ENCODE data around the gene RHNO1.

RHNO1 gene

GRCh38 chr12:2923057-2923456 is 46.0 kb downstream of the RHNO1 start:
- in situ Hi-C loops (cut with MboI; ENCODE audit: low sequenced_read_pairs, unreplicated experiment), result no loop called here
- no peak for DNase-seq (ENCODE audit: low spot score)
- TF ChIP-seq, protein P1, sequence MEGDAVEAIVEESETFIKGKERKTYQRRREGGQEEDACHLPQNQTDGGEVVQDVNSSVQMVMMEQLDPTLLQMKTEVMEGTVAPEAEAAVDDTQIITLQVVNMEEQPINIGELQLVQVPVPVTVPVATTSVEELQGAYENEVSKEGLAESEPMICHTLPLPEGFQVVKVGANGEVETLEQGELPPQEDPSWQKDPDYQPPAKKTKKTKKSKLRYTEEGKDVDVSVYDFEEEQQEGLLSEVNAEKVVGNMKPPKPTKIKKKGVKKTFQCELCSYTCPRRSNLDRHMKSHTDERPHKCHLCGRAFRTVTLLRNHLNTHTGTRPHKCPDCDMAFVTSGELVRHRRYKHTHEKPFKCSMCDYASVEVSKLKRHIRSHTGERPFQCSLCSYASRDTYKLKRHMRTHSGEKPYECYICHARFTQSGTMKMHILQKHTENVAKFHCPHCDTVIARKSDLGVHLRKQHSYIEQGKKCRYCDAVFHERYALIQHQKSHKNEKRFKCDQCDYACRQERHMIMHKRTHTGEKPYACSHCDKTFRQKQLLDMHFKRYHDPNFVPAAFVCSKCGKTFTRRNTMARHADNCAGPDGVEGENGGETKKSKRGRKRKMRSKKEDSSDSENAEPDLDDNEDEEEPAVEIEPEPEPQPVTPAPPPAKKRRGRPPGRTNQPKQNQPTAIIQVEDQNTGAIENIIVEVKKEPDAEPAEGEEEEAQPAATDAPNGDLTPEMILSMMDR (IDR thresholded peaks at IDR 0.05; ENCODE audit: borderline replicate concordance, control extremely low read depth, extremely low read depth, insufficient read depth, missing control alignments), result no peak

- TF ChIP-seq, protein P1 (IDR thresholded peaks at IDR 0.05; ENCODE audit: borderline replicate concordance, control extremely low read depth, extremely low read depth, insufficient read depth, missing control alignments), result no peak
- in situ Hi-C loops (cut with MboI; ENCODE audit: low sequenced_read_pairs, unreplicated experiment), result no loop called here
- DNase-seq (ENCODE audit: low spot score), result no peak
Measured at GRCh38 chr12:2924019-2924418, 47.0 kb downstream of the RHNO1 start.

DNA sequence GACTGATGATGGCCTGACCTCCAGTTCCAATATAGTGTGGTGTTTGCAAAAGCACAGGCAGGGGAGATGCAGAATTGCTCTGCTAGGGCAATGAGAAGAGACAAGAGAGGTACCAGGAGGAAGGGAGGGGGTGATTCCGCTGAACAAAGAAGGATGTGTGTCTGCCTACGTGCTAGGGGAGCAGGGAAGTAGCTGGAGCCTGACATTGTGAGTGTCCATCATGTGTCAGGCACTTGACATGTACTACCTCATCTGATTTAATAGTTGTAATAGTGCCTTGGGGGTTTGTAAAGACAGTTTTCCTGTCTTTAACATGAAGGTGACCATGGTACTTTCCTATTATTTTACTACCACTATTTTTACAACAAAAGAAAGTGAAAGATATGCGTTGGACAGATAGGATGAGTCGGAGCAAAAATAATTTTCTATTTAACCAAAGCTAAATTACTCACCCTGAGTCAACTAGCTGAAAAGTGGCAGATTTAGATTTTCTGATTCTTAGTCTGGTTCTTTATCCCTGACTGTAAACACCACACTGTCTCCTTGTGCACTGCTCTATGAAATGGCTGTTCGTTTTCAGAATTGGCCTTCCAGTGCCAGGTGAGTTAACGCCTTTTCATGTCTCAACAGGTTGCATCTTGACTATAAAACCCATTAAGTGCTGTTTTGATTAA is 48.4 kb downstream of the RHNO1 start:
- TF ChIP-seq, protein P1 (IDR thresholded peaks at IDR 0.05; ENCODE audit: borderline replicate concordance, control extremely low read depth, extremely low read depth, insufficient read depth, missing control alignments), result no peak
- peak; percentile 41 for DNase-seq (ENCODE audit: low spot score)
- in situ Hi-C loops (cut with MboI; ENCODE audit: low sequenced_read_pairs, unreplicated experiment), result no loop called here

- DNase-seq (ENCODE audit: low spot score), result no peak
- TF ChIP-seq, protein P1 (IDR thresholded peaks at IDR 0.05; ENCODE audit: borderline replicate concordance, control extremely low read depth, extremely low read depth, insufficient read depth, missing control alignments), result no peak
- in situ Hi-C loops (cut with MboI; ENCODE audit: low sequenced_read_pairs, unreplicated experiment), result no loop called here
Measured at GRCh38 chr12:2930865-2931264, 53.8 kb downstream of the RHNO1 start.

DNA sequence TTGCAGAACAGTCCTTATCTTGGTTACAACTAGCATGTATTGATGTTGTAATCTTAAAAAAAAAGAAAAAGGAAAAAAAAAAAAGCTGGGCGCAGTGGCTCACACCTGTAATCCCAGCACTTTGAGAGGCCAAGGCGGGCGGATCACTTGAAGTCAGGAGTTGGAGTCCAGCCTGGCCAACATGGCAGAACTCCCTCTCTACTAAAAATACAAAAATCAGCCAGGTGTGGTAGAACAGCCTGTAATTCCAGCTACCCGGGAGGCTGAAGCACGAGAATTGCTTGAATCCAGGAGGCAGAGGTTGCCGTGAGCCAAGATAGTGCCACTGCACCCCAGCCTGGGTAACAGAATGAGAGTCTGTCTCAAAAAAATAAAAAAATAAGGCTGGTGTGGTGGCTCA is 56.6 kb downstream of the RHNO1 start:
- DNase-seq (ENCODE audit: low spot score), result no peak
- in situ Hi-C loops (cut with MboI; ENCODE audit: low sequenced_read_pairs, unreplicated experiment), result no loop called here
- TF ChIP-seq, protein P1 (IDR thresholded peaks at IDR 0.05; ENCODE audit: borderline replicate concordance, control extremely low read depth, extremely low read depth, insufficient read depth, missing control alignments), result no peak

DNA sequence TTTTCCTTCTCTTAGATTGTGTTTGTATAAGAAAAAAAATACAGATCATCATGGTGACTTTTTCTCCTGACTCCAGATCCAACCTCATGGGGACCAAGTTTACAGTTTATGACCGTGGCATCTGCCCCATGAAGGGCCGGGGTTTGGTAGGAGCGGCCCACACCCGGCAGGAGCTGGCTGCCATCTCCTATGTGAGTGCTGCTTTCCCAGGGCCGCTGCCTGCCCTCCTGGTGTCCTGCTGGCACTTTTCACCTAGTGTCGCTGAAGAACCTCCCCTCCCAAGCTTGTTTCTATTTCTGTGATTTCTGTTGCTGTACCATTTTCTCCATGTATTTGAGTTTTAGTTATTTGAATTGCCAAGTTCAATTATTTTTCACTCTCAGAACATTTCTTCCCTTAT is 57.3 kb downstream of the RHNO1 start:
- in situ Hi-C loops (cut with MboI; ENCODE audit: low sequenced_read_pairs, unreplicated experiment), result no loop called here
- no peak for DNase-seq (ENCODE audit: low spot score)

More for the DNA sequence above, 57.3 kb downstream of the RHNO1 start:
- TF ChIP-seq, protein P1 (IDR thresholded peaks at IDR 0.05; ENCODE audit: borderline replicate concordance, control extremely low read depth, extremely low read depth, insufficient read depth, missing control alignments), result no peak

Data from GM13976 (cell line).